ENCODE data around the gene TPBG. TPM values are rescaled to one million over a fixed set of nuclear protein-coding genes. Genes with fewer than 3 reads are reported as not detected.
A peak's percentile ranks its signal among the peaks of the same experiment; 100 is the strongest.

The TPBG gene
- polyA plus RNA-seq, 3 donors = 0.39 to 0.52 TPM; not detected in 1

GRCh38 chr6:82353848-82354247 is 9.8 kb upstream of the TPBG start:
- no peak for DNase-seq
- H3K27me3 ChIP-seq (ENCODE audit: control insufficient read depth in 2 of 2, insufficient read depth in 2 of 2, low read length in 2 of 2) = peaks cover 0 to 8% of the 10 kb centered on the region in 2 donors
- H2AFZ ChIP-seq (ENCODE audit: insufficient read depth, low read depth, low read length, poor library complexity, severe bottlenecking) = no peak overlapping the region
- H3K79me2 ChIP-seq (ENCODE audit: insufficient read depth, low read length) = no peaks in the 10 kb centered on the region
- no peaks in the 10 kb centered on the region for H3K9me3 ChIP-seq (replicated peaks in 1 of 2; ENCODE audit: control insufficient read depth in 1 of 2, insufficient read depth in 1 of 2, low read length in 2 of 2)
- no peak overlapping the region for H3K9ac ChIP-seq (ENCODE audit: insufficient read depth, low read length, poor library complexity, severe bottlenecking)
- H3K4me2 ChIP-seq (replicated peaks; ENCODE audit: extremely low read depth, low read length, poor library complexity, severe bottlenecking) = no peak overlapping the region
- no peak overlapping the region for H3K27ac ChIP-seq (ENCODE audit: low read depth in 1 of 2, low read length in 2 of 2)
- Mint-ChIP-seq H3K4me3 (no peak overlapping the region), H3K27me3 (ENCODE audit: low read depth in 3 of 3) (peaks cover 4 to 8% (median 6%) of the 10 kb centered on the region in 3 donors), H3K27ac (no peak overlapping the region), H3K4me1 (peaks cover 4% of the 10 kb centered on the region), H3K36me3 (no peaks in the 10 kb centered on the region), H3K9me3 (peaks cover 0 to 4% (median 0%) of the 10 kb centered on the region in 7 donors)
- no peaks in the 10 kb centered on the region for H4K20me1 ChIP-seq (ENCODE audit: insufficient read depth, low read length)
- intact Hi-C loops (cut with micrococcal nuclease) = no loop called here
- no peaks in the 10 kb centered on the region for H3K36me3 ChIP-seq (replicated peaks in 1 of 2; ENCODE audit: control insufficient read depth in 1 of 2, insufficient read depth in 2 of 2, low read length in 2 of 2)
- no peak overlapping the region for H3K4me3 ChIP-seq (replicated peaks in 1 of 3; ENCODE audit: low read depth in 2 of 3, low read length in 3 of 3)
- no peaks in the 10 kb centered on the region for H3K4me1 ChIP-seq (ENCODE audit: control insufficient read depth in 1 of 2, insufficient read depth in 2 of 2, low read length in 2 of 2)
- no CpG with 5 or more reads among the region's 2 CpGs for WGBS (ENCODE audit: insufficient coverage)
- TF ChIP-seq, protein P1, sequence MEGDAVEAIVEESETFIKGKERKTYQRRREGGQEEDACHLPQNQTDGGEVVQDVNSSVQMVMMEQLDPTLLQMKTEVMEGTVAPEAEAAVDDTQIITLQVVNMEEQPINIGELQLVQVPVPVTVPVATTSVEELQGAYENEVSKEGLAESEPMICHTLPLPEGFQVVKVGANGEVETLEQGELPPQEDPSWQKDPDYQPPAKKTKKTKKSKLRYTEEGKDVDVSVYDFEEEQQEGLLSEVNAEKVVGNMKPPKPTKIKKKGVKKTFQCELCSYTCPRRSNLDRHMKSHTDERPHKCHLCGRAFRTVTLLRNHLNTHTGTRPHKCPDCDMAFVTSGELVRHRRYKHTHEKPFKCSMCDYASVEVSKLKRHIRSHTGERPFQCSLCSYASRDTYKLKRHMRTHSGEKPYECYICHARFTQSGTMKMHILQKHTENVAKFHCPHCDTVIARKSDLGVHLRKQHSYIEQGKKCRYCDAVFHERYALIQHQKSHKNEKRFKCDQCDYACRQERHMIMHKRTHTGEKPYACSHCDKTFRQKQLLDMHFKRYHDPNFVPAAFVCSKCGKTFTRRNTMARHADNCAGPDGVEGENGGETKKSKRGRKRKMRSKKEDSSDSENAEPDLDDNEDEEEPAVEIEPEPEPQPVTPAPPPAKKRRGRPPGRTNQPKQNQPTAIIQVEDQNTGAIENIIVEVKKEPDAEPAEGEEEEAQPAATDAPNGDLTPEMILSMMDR (IDR thresholded peaks at IDR 0.05) = no peak

GRCh38 chr6:82360552-82360951 is 3.1 kb upstream of the TPBG start:
- H3K4me1 Mint-ChIP-seq = peaks cover 22% of the 10 kb centered on the region
- no peak overlapping the region for H2AFZ ChIP-seq (ENCODE audit: insufficient read depth, low read depth, low read length, poor library complexity, severe bottlenecking)
- no peaks in the 10 kb centered on the region for H4K20me1 ChIP-seq (ENCODE audit: insufficient read depth, low read length)
- peaks cover 38 to 65% (median 53%) of the 10 kb centered on the region in 3 donors for H3K27me3 Mint-ChIP-seq (ENCODE audit: low read depth in 3 of 3)
- H3K27me3 ChIP-seq (ENCODE audit: control insufficient read depth in 2 of 2, insufficient read depth in 2 of 2, low read length in 2 of 2) = peaks cover 37 to 62% of the 10 kb centered on the region in 2 donors
- no peaks in the 10 kb centered on the region for H3K36me3 Mint-ChIP-seq
- peaks cover 0 to 20% (median 12%) of the 10 kb centered on the region in 7 donors for H3K9me3 Mint-ChIP-seq
- DNase-seq = no peak
- H3K4me3 Mint-ChIP-seq = peak overlapping the region in 1 of 2 donors; percentile 5
- H3K27ac Mint-ChIP-seq = no peak overlapping the region
- H3K79me2 ChIP-seq (ENCODE audit: insufficient read depth, low read length) = no peaks in the 10 kb centered on the region
- no peak overlapping the region for H3K4me2 ChIP-seq (replicated peaks; ENCODE audit: extremely low read depth, low read length, poor library complexity, severe bottlenecking)
- no peak overlapping the region for H3K27ac ChIP-seq (ENCODE audit: low read depth in 1 of 2, low read length in 2 of 2)
- intact Hi-C loops (cut with micrococcal nuclease) = no loop called here
- TF ChIP-seq, protein P1 (IDR thresholded peaks at IDR 0.05) = no peak
- H3K4me1 ChIP-seq (ENCODE audit: control insufficient read depth in 1 of 2, insufficient read depth in 2 of 2, low read length in 2 of 2) = peaks cover 12 to 23% of the 10 kb centered on the region in 2 donors
- no peak overlapping the region for H3K4me3 ChIP-seq (replicated peaks in 1 of 3; ENCODE audit: low read depth in 2 of 3, low read length in 3 of 3)
- H3K9ac ChIP-seq (ENCODE audit: insufficient read depth, low read length, poor library complexity, severe bottlenecking) = no peak overlapping the region
- H3K9me3 ChIP-seq (replicated peaks in 1 of 2; ENCODE audit: control insufficient read depth in 1 of 2, insufficient read depth in 1 of 2, low read length in 2 of 2) = peaks cover 0 to 19% of the 10 kb centered on the region in 2 donors
- no CpG with 5 or more reads among the region's 2 CpGs for WGBS (ENCODE audit: insufficient coverage)
- no peaks in the 10 kb centered on the region for H3K36me3 ChIP-seq (replicated peaks in 1 of 2; ENCODE audit: control insufficient read depth in 1 of 2, insufficient read depth in 2 of 2, low read length in 2 of 2)

All from CD14-positive monocyte (primary cell).